Lung (tissue), 12 donors: ENCODE data around the gene BMP3. TPM values are rescaled to one million over a fixed set of nuclear protein-coding genes. Genes with fewer than 3 reads are reported as not detected.
A peak's percentile ranks its signal among the peaks of the same experiment; 100 is the strongest.

Experiments used
- ATAC-seq: fragments of 200-7000 bp; cut with Tn5 transposase; one replicate; pipeline ENCODE4 v1.9.1; 2020; ENCODE audit warnings: moderate number of reproducible peaks; ENCODE audit not compliant: insufficient read depth, low FRiP score
- DNase-seq, 3 donors: peaks; one replicate each; pipeline ENCODE4 v3.0.0-alpha.2; 2013 to 2017
- H3K27ac ChIP-seq, 2 donors: one replicate each; pipeline ENCODE4 v1.5.1; 2013; ENCODE audit warnings: mild to moderate bottlenecking in 2 of 2, moderate library complexity in 2 of 2, control low read depth in 1 of 2, inconsistent platforms in 1 of 2, low read depth in 1 of 2, low read length in 1 of 2
- H3K27me3 ChIP-seq, 3 donors: one replicate each; pipeline ENCODE4 v1.5.1; 2013; ENCODE audit warnings: low read length in 2 of 3; ENCODE audit not compliant: control insufficient read depth in 3 of 3, insufficient read depth in 3 of 3
- H3K36me3 ChIP-seq, 4 donors: one replicate each; pipeline ENCODE4 v1.5.1; 2013; ENCODE audit warnings: low read length in 4 of 4, mild to moderate bottlenecking in 1 of 4, moderate library complexity in 1 of 4; ENCODE audit not compliant: control insufficient read depth in 4 of 4, insufficient read depth in 4 of 4
- H3K4me1 ChIP-seq, 5 donors: one replicate each; pipeline ENCODE4 v1.5.1; 2013; ENCODE audit warnings: low read length in 5 of 5, mild to moderate bottlenecking in 2 of 5, moderate library complexity in 1 of 5; ENCODE audit not compliant: control insufficient read depth in 5 of 5, insufficient read depth in 5 of 5
- H3K4me3 ChIP-seq: one replicate; pipeline ENCODE4 v1.5.1; 2013; ENCODE audit warnings: mild to moderate bottlenecking, control low read depth, moderate library complexity
- H3K9ac ChIP-seq, 2 donors: one replicate each; pipeline ENCODE4 v1.5.1; 2013; ENCODE audit warnings: low read length in 2 of 2, control low read depth in 1 of 2; ENCODE audit not compliant: insufficient read depth in 1 of 2
- H3K9me3 ChIP-seq, 4 donors: one replicate each; pipeline ENCODE4 v1.5.1; 2013; ENCODE audit warnings: low read length in 3 of 4, mild to moderate bottlenecking in 1 of 4, moderate library complexity in 1 of 4; ENCODE audit not compliant: control insufficient read depth in 4 of 4, insufficient read depth in 3 of 4
- CTCF ChIP-seq: IDR thresholded peaks from 2 replicates; pipeline ENCODE4 v1.5.1; 2012; ENCODE audit warnings: mild to moderate bottlenecking; ENCODE audit errors: control extremely low read depth, extremely low read depth
- WGBS, 2 donors: extraction: QIAGEN DNeasy Blood & Tissue Kit; methylation state at CpG; one replicate each; pipeline ENCODE4 v1.1.7; 2013; 5-methylcytosine and 5-hydroxymethylcytosine counted together
- polyA plus RNA-seq, 2 donors: library from polyadenylated mRNA; stranded (reverse); fragments of 200-250 nt; gene quantifications; one replicate each; pipeline ENCODE4 v1.2.1, GENCODE V29; 2013
- total RNA-seq, 2 donors: library from RNA; depleted of rRNA in 1 of 2; stranded (reverse); fragments of >200 nt in 1 of 2; gene quantifications; one replicate each; pipeline ENCODE4 v1.2.1, GENCODE V29; 2014 to 2021
- donor health status: control.
- donor health status: control.
- donor health status: Bipolar disorder and iron deficiency.
- donor health status: healthy.
- donor health status: DM: yes; HTN: yes; CAD: no.

Gene BMP3
- total and polyA plus RNA-seq, 4 donors: 1.6 to 24.1 (median 5.2) TPM

GRCh38 chr4:81040012-81040659 lies 9.6 kb downstream of the BMP3 start:
- peaks cover 0 to 3% (median 2%) of the 10 kb centered on the region in 3 donors for H3K27me3 ChIP-seq
- DNase-seq (peak in 2 of 3 donors; percentile 74 to 78), ATAC-seq (no peak)
- no peaks in the 10 kb centered on the region for H3K36me3 ChIP-seq
- TF ChIP-seq CTCF: peak; percentile 41
- peaks cover 0 to 3% (median 0%) of the 10 kb centered on the region in 5 donors for H3K4me1 ChIP-seq
- H3K4me3 ChIP-seq: no peak overlapping the region
- WGBS, 2 donors: 20 to 23% methylated on average over 4 of the region's 4 CpGs
- H3K9ac ChIP-seq: no peak overlapping the region
- H3K9me3 ChIP-seq: no peaks in the 10 kb centered on the region
- no peak overlapping the region for H3K27ac ChIP-seq

- peaks cover 0 to 3% (median 0%) of the 10 kb centered on the region in 5 donors for H3K4me1 ChIP-seq
- H3K36me3 ChIP-seq: peaks cover 0 to 2% (median 0%) of the 10 kb centered on the region in 4 donors
- no peak overlapping the region for H3K9ac ChIP-seq
- no peaks in the 10 kb centered on the region for H3K9me3 ChIP-seq
- DNase-seq: no peak
- no peak overlapping the region for H3K4me3 ChIP-seq
- WGBS, 2 donors: 67 to 73% methylated on average over 5 of the region's 5 CpGs
- TF ChIP-seq CTCF: no peak
- no peak overlapping the region for H3K27ac ChIP-seq
- ATAC-seq: no peak
- H3K27me3 ChIP-seq: no peaks in the 10 kb centered on the region
Observed at GRCh38 chr4:81042578-81043365, 12.3 kb downstream of the BMP3 start.

- no peak for TF ChIP-seq CTCF
- no peaks in the 10 kb centered on the region for H3K9me3 ChIP-seq
- ATAC-seq (no peak), DNase-seq (peak in 1 of 3 donors; percentile 20)
- H3K9ac ChIP-seq: no peak overlapping the region
- H3K4me1 ChIP-seq: no peaks in the 10 kb centered on the region
- H3K27me3 ChIP-seq: no peaks in the 10 kb centered on the region
- H3K4me3 ChIP-seq: no peak overlapping the region
- H3K27ac ChIP-seq: no peak overlapping the region
- 69 to 75% methylated on average over 4 of the region's 4 CpGs for WGBS, 2 donors
- H3K36me3 ChIP-seq: peaks cover 0 to 2% (median 0%) of the 10 kb centered on the region in 4 donors
Observed at GRCh38 chr4:81049330-81049729, 18.8 kb downstream of the BMP3 start.
